Activated effector memory CD4-positive, alpha-beta T cell treated with anti-CD3 and anti-CD28 coated beads, Interleukin-2, amount 50 U/mL, for 16 hours (primary cell): ENCODE measurements around the gene LRRC32.
"Not testable (repeated sequence)": the region's sequence is repeated elsewhere in the genome, so short reads cannot be mapped to it uniquely, and the experiment has no call there.

Experiments
- DNase-seq: peaks from one replicate; pipeline ENCODE4 v3.0.0-alpha.2; 2020

Gene LRRC32

DNA sequence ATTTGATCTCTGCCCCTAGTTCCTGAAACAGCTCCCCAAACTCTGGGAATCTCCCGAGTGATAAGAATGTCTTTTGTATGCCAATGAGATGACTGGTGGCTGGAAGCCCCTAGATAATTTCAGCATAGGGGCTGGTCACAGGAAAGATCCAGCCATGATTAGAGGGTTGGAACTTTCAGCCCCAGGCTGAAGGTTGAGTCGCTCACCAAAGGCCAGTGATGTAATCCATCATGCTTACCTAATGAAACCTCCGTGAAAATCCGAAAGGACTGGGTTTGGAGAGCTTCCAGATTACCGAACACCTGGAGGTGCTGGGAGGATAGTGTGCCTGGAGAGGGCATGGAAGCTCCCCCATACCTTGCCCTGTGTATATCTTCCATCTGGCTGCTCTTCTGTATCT is 26.0 kb downstream of the LRRC32 start:
- DNase-seq, result no peak

GRCh38 chr11:76643711-76644110 is 26.8 kb downstream of the LRRC32 start:
- not testable (repeated sequence) for DNase-seq

- peak; percentile 75 for DNase-seq
Measured at GRCh38 chr11:76642341-76642740, 28.2 kb downstream of the LRRC32 start.

GRCh38 chr11:76641905-76642304 is 28.6 kb downstream of the LRRC32 start:
- DNase-seq, result no peak

DNA sequence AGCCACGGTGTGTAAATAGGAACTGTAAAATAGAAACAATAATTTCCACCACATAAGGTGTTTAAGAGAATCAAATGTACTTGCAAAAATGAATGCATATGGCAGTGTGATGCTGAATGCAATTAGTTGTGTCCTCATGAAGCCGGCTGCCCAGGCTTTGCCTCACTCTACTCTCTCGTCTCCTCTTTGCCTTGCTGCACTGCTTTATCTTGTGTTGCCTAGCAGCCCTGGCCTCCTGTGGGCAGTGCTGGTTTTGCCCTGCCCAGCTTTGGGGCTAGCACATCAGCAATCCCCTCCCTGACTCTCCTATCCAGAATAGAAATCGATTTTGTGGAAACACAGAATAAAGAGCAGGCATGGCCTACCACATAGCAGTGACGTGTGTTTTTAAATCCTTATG is 30.0 kb downstream of the LRRC32 start:
- no peak for DNase-seq

DNA sequence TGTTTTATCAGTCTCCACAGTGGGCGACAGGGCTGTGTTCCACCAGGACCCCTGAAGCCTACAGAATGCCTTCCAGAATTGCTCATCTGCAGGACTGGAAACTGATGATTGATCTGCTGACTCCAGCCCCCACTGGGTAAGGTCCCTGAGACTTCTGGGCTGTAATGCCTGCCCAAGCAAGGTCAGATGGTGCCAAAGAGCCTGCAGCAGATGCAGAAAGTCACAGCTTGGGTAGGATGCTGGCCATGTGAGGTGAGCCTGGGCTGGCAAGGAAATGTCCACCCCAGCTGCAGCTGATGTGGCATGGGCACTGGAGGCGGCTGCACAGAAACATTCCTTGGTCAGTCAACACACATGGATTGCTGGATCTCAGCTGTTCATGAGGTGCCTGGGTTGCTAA is 30.9 kb downstream of the LRRC32 start:
- no peak for DNase-seq

- DNase-seq, result no peak
Measured at GRCh38 chr11:76638270-76639197, 32.0 kb downstream of the LRRC32 start.

DNA sequence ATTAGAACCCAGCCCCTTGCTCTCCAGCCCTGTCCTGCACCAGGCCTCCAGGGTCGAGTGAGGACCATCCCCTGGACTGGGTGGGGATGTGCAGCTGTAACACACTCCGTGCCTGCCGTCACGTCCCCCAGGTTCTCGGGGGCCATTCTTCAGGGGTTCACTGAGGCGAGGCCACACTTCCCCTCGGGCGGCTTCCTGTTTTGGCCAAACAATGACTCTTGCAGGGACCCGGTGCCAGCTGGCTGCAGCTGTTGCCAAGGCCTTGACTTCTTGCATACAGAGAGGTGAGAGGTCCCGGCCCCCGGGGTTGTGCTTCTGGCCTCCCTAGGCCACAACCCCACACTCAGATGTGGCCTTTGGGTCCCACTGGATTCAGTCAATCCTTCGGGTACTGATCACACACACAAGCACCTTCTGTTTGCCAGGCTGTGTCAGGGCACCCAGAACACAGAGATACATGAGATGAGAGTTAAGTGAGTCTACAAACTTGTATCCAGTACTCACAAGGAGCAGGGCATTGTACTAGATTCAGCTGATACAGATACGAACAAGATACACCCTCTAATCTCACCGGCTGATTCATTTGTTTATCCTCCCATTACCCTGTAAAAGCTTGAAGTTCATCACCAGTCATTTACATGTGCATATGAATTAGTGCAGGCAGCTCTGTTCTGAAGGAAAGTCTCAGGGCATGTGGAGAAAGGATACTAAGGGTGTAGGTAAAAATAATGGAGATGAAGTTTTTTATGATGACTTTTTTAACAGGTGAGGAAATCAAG is 32.9 kb downstream of the LRRC32 start:
- DNase-seq, result no peak

DNA sequence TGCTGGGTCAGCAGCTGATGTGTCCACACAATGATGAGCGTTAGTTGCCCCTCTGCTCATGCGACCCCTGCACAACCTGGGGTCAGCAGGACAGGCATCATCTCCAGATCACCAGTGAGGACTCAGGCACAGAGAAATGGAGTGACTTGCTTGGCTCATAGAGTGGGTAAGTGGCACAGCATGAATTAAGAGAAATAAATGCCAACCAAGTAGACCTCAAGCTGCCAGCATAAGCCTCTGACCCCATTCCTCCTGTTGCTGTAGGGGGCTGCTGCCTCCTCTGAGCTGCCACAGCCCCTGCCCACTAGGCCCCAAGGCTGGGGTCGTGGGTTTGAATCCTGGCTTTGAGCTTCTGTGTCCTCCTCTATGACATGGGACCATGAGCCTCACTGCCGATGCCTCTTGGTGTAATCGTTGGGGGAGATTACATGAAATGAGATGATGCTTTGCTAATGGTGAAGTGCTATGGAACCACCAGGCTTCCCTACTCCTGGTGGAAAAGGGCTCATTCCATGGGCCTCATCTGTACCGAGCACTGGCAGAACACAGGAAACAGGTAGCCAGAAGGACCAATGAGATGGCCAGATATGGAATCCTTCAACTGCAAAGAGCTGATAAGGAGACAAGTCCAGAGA is 33.6 kb downstream of the LRRC32 start:
- DNase-seq, result no peak

- no peak for DNase-seq
Measured at GRCh38 chr11:76635991-76636738, 34.4 kb downstream of the LRRC32 start.

- no peak for DNase-seq
Measured at GRCh38 chr11:76634886-76635285, 35.7 kb downstream of the LRRC32 start.

DNA sequence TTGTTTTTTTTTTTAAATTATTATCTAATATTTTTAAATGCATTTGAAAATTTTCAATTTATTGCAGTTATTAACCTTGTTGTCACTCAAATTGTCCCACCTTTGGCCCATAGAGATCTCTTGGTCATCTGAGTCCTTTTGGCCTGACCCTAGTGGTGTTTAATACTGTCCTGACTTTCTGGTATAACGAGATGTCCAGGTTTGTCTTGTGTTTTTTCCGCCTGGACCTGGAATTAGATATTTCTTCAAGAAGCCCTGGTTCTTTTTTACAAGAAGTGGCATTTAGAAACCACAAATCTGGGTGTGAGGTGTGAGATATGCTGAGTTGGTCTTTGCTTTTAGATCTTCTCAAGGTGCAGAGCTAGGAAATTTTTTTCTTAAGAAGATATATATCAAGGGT is 38.1 kb downstream of the LRRC32 start:
- DNase-seq, result no peak

GRCh38 chr11:76631566-76632308 is 38.8 kb downstream of the LRRC32 start:
- DNase-seq, result no peak

DNA sequence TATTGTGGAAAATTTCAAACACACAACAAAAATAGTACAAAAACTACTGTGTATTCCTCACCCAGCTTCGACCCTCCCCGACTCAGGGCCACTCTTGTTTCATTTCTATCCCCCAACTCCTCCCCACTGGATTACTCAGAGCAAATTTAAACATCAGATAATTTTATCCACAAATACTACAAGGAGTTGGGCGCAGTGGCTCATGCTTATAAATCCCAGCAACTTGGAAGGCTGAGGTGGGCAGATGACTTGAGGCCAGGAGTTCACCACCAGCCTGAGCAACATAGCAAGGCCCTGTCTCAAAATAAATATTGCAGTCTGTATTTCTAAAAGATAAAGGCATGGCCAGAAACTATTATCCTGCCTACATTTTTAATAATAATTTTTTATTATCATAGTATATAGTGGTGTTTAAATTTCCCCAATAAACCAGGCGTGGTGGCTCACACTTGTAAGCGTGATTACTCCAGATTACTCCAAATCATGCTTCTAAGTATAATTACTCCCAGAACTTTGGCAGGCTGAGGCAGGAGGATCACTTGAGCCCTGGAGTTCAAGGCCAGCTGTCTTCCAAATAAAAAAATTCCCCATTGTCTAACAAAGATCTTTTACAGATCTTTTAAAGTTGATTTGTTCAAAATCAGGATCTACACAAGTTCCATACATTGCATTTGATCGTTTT is 39.8 kb downstream of the LRRC32 start:
- DNase-seq, result no peak

DNA sequence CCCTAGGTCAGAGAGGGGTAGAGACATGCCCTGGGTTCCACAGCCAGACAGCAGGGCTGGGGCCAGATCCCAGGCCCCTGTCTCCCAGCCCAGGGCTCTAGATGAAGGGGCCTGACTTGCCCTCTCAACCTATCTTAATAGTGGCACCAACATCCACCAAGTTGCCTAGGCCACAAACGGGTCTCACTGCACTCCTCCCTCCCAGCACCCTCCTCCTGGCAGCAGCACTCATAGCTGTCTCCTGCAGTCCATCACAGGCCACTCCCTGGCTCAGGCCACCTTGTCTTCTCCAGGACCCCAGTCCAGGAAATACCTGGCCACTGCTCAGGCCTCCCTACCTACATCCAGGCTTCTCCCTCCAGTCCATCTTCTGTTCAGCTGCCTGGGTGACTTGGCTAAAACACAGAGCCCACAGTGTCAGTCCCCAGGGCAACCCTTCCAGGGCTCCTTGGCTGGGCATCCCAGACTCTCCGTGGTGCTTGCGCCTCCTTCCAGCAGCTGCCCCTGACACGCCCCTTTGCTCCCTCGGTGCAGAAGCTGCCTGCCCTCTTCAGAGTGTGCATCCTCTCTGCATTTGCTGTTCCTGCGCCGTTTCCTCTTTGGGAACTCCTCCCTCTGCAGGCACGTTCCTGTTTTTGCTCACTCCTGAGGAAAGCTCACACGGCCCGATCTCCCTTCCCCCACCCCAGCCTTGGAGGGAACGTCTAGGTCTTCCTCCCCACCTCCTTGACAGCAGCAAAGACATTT is 40.5 kb downstream of the LRRC32 start:
- no peak for DNase-seq

- peak; percentile 75 for DNase-seq
Measured at GRCh38 chr11:76629116-76629852, 41.3 kb downstream of the LRRC32 start.

- peak; percentile 78 for DNase-seq
Measured at GRCh38 chr11:76628408-76628947, 42.1 kb downstream of the LRRC32 start.

- no peak for DNase-seq
Measured at GRCh38 chr11:76627606-76628005, 42.9 kb downstream of the LRRC32 start.

DNA sequence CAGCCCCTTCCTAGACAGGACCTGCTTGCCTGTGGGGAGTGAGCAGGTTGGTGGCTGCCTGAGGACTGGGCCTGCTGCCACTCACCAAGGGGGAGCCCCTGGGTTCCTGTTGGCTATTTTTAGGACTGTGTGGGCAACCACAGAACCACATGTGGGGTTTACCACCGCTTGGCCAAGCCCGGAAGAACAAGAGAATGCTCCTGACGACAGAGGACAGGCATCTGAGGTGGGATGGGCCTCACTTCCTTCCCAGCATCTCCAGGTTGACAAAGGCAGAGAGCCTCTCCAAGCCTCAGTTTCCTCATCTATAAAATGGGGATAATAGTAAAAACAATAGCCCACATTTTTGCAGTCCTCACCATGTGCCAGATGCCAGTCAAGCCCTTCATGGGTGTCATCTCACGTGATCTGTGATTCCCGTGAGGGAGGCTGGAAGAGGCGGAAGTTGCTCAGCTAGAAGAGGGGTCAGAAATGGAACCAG is 43.6 kb downstream of the LRRC32 start:
- peak; percentile 77 for DNase-seq
